Activated naive CD8-positive, alpha-beta T cell treated with anti-CD3 and anti-CD28 coated beads, Interleukin-2, amount 50 U/mL, for 16 hours (primary cell): ENCODE measurements around the gene CELF2.

Experiments
- DNase-seq: peaks from one replicate; pipeline ENCODE4 v3.0.0-alpha.2; 2020; ENCODE audit warnings: low read depth, low spot score

Gene CELF2

DNA sequence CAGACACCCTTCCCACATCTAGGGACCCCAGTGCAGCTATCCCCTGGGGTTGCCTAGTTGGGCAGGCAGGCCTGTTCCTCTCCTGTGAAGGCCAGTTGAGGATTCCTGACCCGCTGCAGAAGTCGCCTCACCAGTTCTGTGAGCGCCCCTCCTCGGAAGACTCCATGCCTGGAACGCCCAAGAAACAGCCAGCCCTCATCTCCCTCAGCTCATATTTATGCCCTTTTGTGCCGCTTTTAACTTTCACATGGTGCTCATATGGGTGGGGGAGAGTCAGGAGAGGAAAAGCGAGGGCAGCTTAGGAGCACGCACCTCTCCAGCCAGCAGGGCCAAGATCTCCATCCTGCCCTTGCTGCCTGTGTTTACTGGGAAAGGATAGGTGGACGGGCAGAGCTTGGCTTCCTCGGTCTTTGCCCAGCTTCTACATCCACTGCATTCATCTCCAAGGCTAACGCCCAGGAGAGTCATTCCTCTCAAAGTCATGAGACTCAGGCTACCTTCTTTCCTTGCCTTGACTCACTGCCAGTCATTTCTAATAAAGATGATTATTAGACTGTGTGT lies 307.2 kb downstream of the CELF2 start:
- no peak for DNase-seq

DNA sequence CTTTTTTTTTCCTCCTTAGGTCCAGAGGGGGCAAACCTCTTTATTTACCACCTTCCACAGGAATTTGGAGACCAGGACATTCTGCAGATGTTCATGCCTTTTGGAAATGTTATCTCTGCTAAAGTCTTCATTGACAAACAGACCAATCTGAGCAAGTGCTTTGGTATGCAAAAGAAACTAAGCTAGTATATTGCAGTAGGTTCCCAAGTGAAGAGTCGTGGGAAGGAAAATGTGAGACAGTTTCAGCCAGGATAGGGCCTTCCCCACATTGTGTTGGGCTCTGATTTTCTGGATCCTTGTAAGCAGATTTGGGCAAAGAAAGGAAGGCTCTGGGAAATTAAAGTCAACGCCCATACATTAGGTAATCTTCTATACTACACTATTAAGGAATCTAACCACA lies 308.1 kb downstream of the CELF2 start:
- no peak for DNase-seq

DNA sequence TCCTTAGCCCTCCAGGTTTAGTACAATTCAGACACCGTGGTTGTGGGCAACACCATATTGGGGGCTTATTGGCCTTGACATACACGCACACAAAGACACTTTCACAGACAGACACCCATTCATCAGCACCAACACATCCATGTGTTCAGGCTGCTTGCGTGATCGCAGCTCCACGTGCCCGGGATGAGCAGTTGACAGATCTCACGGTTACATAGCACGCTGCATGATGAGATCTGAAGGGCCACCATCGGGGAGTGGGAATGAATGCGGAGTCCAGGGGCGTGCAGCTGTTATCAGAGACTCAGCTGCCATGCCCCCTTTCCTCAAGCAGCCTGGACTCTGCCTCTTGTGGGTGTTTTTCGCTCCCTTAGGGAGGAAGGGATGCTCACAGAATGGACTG lies 308.6 kb downstream of the CELF2 start:
- no peak for DNase-seq

DNA sequence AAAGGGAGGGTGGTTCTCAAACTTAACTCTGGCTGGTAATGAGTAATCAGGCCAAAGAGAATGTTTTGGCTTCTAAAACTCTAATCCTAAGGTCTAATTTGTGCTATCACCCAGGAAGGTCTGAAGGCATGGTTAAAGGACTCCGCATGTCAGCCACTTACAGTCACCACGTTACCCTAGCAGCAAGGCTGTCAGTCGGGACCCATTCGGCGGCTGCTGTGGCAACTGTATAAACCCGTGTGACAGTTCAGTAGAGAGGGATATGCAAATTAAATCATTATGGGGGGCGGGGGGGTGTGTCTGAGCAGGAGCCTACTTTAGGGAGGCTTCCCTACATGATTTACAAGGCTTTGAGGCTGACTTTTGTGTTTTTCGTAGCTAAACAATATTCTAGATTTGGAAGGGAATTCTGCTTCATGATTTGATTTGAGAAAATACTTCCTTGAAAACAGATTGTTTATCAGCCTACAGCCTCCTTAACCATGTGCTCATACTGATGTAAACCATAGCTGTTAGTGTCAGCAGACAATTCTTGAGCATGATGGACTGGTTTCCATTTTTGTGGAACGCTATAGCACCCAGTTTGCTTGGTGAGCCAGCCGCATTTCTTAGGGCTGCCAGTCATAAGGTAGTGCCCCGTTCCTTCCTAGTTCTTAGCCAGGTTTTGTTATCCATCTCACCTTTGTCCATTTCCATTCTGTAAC lies 309.4 kb downstream of the CELF2 start:
- DNase-seq: no peak

DNA sequence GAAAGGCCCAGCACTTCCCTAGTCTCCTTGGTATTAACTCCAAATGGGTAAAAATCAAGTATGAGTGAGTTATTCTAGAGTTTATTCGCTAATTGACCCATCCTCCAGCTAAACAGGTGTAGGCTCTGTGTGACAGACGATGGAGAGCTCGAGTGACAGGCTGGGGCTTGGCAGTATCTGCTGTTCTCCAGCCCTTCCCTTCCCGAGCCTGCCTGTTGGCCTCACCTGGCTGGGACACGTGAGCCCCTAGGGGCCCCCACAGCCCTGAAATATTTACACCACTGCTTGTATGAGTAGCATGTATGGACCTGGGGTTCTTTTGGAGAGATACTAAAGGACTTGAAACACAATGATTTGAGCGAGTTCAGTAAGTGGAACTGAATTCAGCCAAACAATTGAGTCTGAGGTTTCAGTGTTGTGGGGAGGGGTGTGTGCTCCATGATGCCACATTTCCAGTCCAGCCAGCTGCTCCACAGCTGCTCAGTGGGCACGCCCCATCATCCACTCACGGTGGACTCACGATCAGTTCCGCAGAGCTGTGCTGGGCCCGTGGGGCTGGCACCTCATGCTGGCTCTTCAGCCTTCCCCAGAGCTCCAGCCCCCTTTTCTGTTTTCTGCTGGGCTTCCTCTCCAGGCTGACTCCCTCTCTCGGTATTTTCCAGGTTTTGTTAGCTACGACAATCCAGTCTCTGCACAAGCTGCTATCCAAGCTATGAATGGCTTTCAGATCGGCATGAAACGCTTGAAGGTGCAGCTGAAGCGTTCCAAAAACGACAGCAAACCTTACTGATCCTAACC lies 310.8 kb downstream of the CELF2 start:
- no peak for DNase-seq

DNA sequence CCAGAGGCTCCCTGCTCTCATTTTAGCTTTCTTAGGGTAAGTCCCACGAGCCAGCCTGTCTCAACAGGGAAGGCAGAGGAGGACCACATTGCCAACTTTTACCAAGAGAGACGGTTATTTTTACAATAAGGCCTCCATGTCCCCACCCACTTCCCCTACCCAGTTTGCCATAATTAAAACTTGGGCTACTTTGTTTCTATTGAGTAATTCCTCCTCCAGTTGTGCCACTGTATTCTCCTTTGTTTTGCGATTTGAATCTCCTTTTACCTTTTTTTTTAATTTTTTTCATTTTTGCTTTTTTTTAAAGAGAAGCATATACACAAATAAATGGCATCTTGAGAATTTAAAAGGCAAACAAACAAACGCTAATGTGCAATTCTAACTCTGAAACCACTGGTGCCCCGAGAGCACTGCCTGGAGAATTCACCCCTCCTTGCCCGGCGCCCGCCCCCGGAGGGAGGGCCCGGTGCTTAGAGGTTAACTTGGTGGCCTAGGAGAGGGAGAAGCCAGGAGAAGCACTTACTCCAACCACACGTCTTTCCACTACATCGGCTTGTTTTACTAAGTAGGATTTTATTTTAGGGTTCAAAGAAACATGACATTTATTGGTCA lies 311.5 kb downstream of the CELF2 start:
- no peak for DNase-seq

DNA sequence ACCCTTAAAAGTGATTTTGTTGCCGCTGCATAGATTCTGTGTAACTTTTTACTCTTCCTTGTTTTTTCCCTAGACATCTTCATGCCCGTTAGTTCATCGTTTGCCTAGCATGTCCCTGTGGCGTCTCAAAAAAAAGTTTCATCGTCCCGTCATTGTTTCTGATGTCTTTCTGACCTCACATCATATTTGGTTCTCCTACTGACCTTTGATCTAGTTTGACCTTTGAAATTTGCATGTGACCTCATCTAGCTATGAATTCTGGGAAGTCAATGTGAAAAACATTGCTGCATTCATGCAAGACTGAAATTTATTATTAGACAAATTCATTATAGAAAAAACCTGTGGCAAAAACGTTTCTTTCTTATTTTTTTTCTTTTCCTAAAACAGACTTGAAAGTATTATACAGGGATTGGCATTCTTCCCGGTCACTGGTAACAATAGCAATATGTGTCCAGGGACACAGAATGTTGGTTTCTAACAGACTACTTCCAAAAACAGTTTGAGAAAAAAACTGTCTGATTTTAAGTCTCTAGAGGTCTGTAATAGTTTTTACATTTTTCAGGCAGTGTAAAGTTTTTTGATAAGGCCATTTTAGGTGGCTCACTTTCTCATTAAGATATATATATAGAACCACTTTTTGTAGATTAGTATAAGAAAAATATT lies 312.8 kb downstream of the CELF2 start:
- DNase-seq: no peak

DNA sequence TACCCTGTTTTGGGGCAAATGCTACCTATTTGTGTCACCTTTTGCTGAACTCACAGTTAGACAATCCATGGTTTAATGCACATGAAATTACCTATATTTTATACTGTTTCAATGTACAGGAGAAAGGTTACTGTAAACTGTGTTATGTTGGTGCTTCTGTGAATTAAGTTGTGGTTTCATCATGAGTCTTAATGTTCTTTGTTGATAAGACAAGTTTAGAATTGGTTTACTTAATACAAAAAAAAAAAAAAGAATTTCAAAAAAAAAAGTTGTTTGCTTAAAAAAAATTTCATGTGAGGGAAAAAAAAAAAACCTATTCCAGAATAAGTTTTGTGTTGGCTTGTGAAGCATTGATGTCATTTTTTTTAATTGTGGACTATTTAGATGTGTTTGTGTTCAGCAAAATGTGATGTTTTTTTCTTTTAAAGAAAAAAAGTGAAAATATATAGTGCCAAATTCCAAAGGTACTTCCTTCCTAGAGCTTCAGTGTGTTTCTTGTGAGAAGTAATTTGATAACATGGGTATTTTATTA lies 313.4 kb downstream of the CELF2 start:
- DNase-seq: no peak

DNA sequence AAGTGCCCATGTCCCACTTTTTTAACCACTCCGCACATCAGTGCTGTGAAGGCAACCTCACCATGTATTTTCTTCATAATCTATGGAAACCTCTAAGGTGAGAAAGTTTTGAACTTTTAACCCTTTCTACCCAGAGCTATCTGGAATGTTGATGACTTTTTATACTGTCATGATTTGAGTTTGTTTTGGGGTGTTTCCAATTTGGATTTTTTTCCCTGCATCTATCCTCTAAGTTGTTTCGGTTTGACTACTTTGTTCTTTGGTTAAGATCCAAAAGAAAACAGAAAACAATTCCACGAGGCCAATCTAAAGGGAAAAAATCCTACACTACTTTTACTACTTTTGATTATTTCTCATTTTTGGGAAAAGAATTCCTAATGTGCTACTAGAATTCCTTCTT lies 314.1 kb downstream of the CELF2 start:
- no peak for DNase-seq

DNA sequence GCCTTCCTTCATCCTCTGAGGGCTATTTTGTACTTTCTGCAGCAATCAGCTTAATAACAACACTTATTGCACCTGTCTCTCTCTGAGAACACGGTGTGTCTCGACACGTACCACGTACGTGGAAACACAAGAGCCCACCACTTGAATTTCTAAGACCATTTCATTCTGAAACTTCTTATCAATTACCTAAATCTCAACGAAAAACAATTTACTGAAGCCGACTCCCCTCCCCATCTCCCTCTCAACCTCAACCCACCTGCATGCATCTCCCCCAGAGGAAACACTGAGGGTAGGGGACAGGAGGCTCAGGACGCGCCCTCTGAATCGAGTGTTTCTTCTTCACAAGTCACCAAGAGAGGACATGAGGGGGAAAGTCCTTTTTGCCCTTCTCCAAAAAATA lies 315.2 kb downstream of the CELF2 start:
- DNase-seq: no peak

DNA sequence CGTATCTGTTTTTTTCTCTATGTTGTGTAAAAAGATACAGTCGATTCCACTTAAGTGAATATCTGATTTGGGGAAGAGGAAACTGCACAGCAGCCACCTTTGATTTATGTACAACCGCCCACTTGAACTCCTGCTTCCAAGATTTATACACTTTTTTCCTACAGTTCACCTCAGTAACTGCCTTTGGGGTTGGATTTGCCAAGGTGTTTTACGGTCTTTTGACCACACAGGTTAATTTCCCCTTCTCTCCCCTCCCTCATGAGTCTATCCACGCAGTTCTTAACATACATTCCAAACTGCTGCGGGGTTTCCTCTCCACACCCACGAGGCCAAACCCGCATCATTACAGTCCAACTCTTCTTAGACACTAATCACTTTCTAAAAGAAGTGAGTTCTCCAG lies 316.8 kb downstream of the CELF2 start:
- DNase-seq: no peak

DNA sequence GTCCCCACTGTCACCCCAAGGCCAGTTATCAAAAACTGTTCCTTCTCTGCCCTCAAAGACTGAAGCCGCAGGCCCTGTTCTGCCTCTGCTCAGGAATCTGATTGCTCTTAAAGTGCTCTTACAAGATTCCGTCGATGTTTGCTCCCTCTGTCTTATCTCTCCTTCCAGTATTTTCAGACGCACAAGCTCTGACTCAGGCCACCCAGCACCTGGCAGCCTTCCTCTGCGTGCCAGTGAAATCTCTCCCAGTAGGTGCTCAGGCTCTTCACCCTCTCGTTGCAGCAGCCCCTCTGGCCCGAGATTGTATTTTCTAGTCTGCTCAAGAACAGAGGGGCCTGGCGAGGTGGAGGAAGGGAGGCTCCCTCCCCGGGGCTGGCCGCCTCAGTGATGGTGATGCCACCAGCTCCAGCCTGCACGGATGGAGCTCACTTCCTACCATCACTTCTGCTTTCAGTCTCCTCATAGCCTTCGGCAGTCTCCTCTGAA lies 317.5 kb downstream of the CELF2 start:
- DNase-seq: no peak

DNA sequence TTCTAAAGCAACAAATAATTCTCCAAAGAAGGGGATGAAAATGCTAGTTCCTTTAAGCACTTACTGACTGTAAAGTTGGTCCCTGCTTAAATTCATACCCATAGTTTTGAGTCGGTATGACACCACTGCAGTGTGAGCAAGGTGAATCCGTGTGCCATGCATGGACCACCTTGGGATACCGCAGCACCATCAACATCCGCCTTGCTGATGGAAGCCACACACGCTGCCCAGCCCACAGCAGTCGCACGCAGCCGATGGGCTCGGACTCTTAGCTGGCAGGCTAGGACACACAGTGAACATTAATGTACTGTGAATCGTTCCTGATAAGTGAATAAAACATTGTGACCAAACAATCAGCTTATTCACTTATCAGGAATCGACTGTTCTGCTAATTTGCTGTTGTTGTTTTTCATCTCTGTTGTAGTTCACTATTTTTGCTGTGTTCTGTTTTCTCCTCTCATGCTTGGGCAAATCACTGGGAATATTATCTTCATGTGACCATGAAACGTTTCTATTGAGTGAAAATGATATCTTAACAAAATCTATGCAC lies 318.3 kb downstream of the CELF2 start:
- DNase-seq: no peak

DNA sequence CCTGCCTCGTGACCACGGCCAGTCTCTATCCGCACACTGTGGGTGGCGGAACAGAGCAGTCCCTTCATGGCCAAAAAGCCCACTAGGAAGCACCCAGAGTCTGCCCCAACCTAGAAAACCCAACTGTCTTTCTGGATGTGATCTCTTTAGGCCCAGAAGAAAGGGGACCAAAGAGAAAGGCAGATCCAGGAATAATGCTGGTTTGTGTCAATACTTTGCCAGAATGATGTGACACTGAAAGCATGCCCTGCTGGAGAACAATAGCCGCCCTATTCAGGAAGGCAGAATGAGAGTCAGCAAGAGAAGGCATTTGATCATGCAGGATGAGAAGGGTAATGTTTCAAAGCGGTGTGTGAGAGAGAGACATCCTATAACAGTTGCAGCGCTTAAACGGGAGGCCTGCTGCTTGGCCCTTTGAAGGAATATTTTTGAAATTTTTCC lies 319.1 kb downstream of the CELF2 start:
- no peak for DNase-seq

DNA sequence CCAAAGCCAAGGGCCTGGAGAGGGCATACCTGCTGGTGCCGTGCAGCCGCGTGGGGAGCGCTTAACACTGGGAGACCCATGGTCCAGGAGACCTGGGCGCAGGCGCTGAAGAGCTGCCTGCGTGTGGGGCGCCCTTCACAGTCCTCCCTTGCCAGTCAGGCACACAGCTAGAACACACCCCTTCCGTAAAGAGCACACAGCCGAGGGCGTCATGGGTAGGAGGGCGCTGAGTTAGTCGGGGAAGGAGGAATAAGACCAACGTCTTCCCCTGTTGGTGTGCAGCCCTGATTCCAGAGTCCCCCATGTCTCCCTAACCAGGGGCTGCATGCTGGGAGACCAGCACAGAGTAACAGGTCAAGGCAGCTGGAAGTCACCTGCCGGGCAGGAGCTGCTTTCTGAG lies 319.8 kb downstream of the CELF2 start:
- no peak for DNase-seq

DNA sequence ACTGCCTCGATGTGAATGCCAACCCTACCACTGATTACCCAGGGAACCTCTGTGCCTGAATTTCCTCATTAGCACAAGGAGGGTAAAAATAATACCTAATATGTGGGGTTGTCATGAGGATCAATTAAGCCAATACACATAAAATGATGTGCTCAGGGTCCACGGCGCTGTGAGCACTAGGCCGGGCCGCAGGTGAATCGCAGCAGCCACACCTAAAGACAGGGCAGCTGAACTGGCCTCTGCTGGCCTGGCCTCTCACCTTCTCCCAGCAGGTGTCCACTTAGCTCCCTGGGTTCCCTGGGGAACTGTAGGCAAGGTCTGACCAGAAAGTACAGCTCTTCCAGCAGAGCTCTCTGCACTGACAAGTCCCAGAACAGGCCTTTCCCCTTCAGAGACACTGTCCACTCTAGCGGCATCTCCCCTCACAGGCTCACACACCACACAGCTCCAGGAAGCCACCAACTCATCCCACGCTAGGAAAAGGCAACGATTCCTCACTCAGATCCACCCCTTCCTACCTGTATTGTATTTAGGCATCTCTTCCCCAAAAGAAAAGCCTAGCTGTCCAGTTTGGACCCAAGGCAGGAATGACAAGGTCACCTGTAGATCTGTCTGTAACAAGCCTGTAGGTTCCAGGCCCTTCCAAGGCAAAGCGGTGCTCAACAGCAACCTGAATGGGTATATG lies 320.6 kb downstream of the CELF2 start:
- no peak for DNase-seq

DNA sequence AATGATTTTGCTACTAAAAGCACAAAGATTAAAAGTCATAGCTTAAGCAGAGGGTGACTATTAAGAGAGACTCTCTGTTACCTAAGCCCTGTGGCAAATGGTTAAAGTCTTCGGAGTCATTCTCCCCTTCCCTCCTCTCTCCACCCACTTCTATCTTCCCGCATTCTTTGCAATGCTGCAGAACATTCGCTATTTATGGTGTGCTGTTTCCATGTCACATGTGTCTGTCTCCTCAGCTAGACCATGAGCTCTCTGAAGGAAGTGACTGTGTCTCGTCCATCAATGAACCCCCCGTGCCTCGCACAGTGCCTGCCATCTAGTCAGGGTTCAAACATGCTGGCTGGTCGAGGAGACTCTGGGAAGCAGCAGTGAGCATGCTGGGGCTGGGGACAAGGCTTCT lies 321.3 kb downstream of the CELF2 start:
- no peak for DNase-seq

DNA sequence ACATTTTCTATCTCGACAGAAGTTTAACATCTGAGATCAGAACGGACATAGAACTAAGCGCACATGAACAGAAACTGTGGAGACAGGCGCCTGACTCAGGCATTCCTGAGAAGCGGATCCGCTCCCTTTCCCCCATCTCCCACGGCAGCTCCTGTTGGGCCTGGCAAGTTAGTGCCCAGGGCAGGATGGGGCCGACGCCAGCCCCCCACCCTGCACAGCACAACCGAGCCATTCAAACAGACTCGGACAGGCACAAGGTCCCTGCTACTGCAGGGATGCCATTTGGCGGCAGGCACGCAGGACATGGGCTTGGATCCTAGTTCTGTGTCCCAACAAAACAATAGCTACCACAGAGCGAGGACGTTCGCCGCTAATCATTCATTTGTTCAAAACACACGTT lies 322.0 kb downstream of the CELF2 start:
- DNase-seq: no peak

DNA sequence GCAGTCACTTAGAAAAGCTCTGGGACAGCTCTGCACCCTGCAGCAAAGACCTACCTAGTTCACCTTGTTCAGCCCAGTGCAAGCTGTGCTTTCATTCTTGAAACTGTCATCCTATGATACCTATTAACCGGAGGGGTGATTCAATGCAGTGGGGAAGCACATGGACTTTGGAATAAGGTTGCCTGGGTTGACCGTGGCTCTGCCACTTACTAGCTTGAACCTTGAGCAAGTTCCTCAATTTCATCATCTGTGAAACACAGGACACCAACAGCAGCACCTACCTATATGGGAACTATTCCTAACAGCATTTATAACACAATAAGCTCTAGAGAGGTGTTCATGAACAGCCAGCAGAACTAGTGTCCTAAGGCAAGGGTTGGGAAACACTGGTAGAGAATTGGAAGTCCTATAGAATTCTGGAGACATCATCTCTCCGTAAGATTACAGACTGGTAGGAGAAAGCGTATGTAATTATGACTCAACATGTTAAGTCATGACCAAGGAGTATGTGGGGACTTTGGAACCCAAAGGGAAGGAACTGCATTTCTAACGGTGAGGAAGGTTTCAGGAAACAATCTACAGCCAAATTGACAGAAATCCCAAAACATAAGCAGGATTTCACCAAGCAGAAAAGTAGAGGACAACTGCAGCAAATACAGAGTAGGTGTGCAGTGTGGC lies 323.8 kb downstream of the CELF2 start:
- no peak for DNase-seq

DNA sequence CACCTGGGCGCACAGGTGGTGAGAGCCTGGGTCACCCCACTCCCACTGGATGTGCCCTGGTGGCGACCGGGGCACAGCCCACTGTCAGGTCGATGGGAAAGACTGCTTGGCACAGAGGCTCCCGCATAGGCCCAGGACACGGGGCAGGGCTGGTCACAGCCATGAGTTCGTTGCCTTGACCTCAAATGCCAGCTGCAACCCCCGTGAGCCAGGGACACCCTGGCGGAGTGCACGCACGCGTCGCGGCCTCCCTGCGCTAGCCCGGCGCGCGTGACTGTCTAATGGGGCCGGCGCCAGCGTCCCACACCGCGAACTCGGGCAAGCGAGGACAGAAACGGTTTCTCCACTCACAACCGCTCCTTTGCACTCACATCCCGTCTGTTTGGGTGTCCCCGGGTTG lies 326.4 kb downstream of the CELF2 start:
- no peak for DNase-seq
